Keratinocyte (primary cell): Measurements from ENCODE around the gene FBXW7. TPM values are rescaled to one million over a fixed set of nuclear protein-coding genes. Genes with fewer than 3 reads are reported as not detected.

Experiments used
- DNase-seq: peaks from one replicate; pipeline ENCODE4 v3.0.0-alpha.2; 2011; ENCODE audit warnings: low read depth, missing footprints, low spot score
- FAIRE-seq: peaks from 2 replicates; lab custom pipeline; 2011; peaks lifted over from hg19 to GRCh38; lab: Jason Lieb, UNC
- H2AFZ ChIP-seq: 2 replicates; pipeline ENCODE4 v1.6.0; 2012; ENCODE audit warnings: low read length, control low read depth, inconsistent platforms; ENCODE audit not compliant: control insufficient read depth
- H3K27ac ChIP-seq: 2 replicates; pipeline ENCODE4 v1.5.1; 2011; ENCODE audit warnings: low read length; ENCODE audit not compliant: control insufficient read depth, insufficient read depth
- H3K27me3 ChIP-seq: 3 replicates; pipeline ENCODE4 v1.6.0; 2011; ENCODE audit warnings: low read length; ENCODE audit not compliant: control insufficient read depth, insufficient read depth; ENCODE audit errors: extremely low read depth
- H3K36me3 ChIP-seq, 2 experiments: 2 replicates in 1 of 2; 3 replicates in 1 of 2; pipeline ENCODE4 v1.5.1; 2011; ENCODE audit warnings: low read length in 2 of 2, mild to moderate bottlenecking in 1 of 2; ENCODE audit not compliant: control insufficient read depth in 2 of 2, insufficient read depth in 2 of 2; ENCODE audit errors: extremely low read depth in 1 of 2
- H3K4me1 ChIP-seq: 3 replicates; pipeline ENCODE4 v1.5.1; 2011; ENCODE audit warnings: low read length; ENCODE audit not compliant: control insufficient read depth, insufficient read depth; ENCODE audit errors: extremely low read depth
- H3K4me2 ChIP-seq: 3 replicates; pipeline ENCODE4 v1.6.0; 2011; ENCODE audit warnings: low read depth, low read length; ENCODE audit not compliant: control insufficient read depth, insufficient read depth; ENCODE audit errors: extremely low read depth
- H3K4me3 ChIP-seq, 3 experiments: fragments of 200-600 bp in 1 of 3; sonication (generic) in 1 of 3; 2 replicates in 2 of 3; 3 replicates in 1 of 3; pipeline ENCODE4 v1.5.1; 2011 to 2016; ENCODE audit warnings: low read length in 3 of 3, mild to moderate bottlenecking in 3 of 3, control low read depth in 2 of 3, inconsistent platforms in 1 of 3, low read depth in 1 of 3, mixed read lengths in 1 of 3, mixed run types in 1 of 3, moderate library complexity in 1 of 3; ENCODE audit not compliant: control insufficient read depth in 2 of 3, insufficient read depth in 2 of 3; ENCODE audit errors: extremely low read depth in 1 of 3
- H3K79me2 ChIP-seq: 2 replicates; pipeline ENCODE4 v1.6.0; 2012; ENCODE audit warnings: low read length; ENCODE audit not compliant: control insufficient read depth, insufficient read depth
- H3K9ac ChIP-seq: 3 replicates; pipeline ENCODE4 v1.6.0; 2011; ENCODE audit warnings: low read length; ENCODE audit not compliant: control insufficient read depth, insufficient read depth; ENCODE audit errors: extremely low read depth
- H3K9me1 ChIP-seq: 3 replicates; pipeline ENCODE4 v1.6.0; 2011; ENCODE audit warnings: low read length; ENCODE audit not compliant: control insufficient read depth, insufficient read depth; ENCODE audit errors: extremely low read depth
- H3K9me3 ChIP-seq: 2 replicates; pipeline ENCODE4 v1.5.1; 2012; ENCODE audit warnings: low read depth, low read length; ENCODE audit not compliant: control insufficient read depth
- H4K20me1 ChIP-seq: 3 replicates; pipeline ENCODE4 v1.6.0; 2011; ENCODE audit warnings: low read length; ENCODE audit not compliant: control insufficient read depth, insufficient read depth; ENCODE audit errors: extremely low read depth
- CTCF ChIP-seq, 3 experiments: IDR thresholded peaks in 1 of 3; conservative IDR thresholded peaks in 1 of 3; optimal IDR thresholded peaks in 1 of 3; 2 replicates in 2 of 3; 3 replicates in 1 of 3; pipeline versions ENCODE3 to v1.5.1; 2011; ENCODE audit warnings: low read length in 3 of 3, mild to moderate bottlenecking in 3 of 3, moderate library complexity in 2 of 3, control low read depth in 1 of 3, inconsistent platforms in 1 of 3; ENCODE audit not compliant: insufficient read depth in 2 of 3; ENCODE audit errors: extremely low read depth in 1 of 3
- EZH2 ChIP-seq: IDR thresholded peaks from one replicate; pipeline ENCODE4 v1.6.1; 2012; ENCODE audit warnings: inconsistent platforms, mild to moderate bottlenecking, low read length, moderate library complexity
- dilution Hi-C: fragments of 300-500 bp; cut with MboI; formaldehyde crosslinking; loops from one replicate; pipeline ENCODE4 v1.7.0; 2020; ENCODE audit warnings: low sequenced_read_pairs; ENCODE audit not compliant: extremely low pct_ligation_motif_present
- polyA plus RNA-seq, 5 experiments: library from polyadenylated mRNA; depleted of rRNA in 3 of 5; stranded (reverse) in 3 of 5; stranded (forward) in 1 of 5; unstranded in 1 of 5; fragments of >200 nt; gene quantifications; 1 replicate in 1 of 5; 2 replicates in 3 of 5; 3 replicates in 1 of 5; pipeline versions ENCODE4 v1.2.1 to v1.2.3, GENCODE V29; 2011 to 2012; ENCODE audit warnings: missing spikeins in 2 of 5, low read depth in 1 of 5, low replicate concordance in 1 of 5

FBXW7 gene
- polyA plus RNA-seq, 1 donor (not counting 4 experiments of a cell fraction or from before 2014, with no cell fraction given): 39.6 TPM

GRCh38 chr4:152289541-152289940 is 246.4 kb downstream of the FBXW7 start:
- dilution Hi-C loops: no loop called here
- H3K4me2 ChIP-seq: no peak overlapping the region
- no peak overlapping the region for H2AFZ ChIP-seq
- H3K27me3 ChIP-seq: no peaks in the 10 kb centered on the region
- no peaks in the 10 kb centered on the region for H3K9me3 ChIP-seq
- H3K79me2 ChIP-seq: no peaks in the 10 kb centered on the region
- H3K9ac ChIP-seq: no peak overlapping the region
- FAIRE-seq: no peak
- DNase-seq: no peak
- no peaks in the 10 kb centered on the region for H3K36me3 ChIP-seq
- H4K20me1 ChIP-seq: no peaks in the 10 kb centered on the region
- no peak for TF ChIP-seq EZH2
- no peak for TF ChIP-seq CTCF (optimal IDR thresholded peaks at IDR 0.05 in 1 of 3, IDR thresholded peaks at IDR 0.05 in 1 of 3, conservative IDR thresholded peaks at IDR 0.05 in 1 of 3; ENCODE audit: extremely low read depth in 1 of 3, insufficient read depth in 2 of 3, low read length in 3 of 3)
- H3K27ac ChIP-seq: no peak overlapping the region
- no peak overlapping the region for H3K4me3 ChIP-seq
- no peaks in the 10 kb centered on the region for H3K9me1 ChIP-seq
- H3K4me1 ChIP-seq: no peaks in the 10 kb centered on the region

DNA sequence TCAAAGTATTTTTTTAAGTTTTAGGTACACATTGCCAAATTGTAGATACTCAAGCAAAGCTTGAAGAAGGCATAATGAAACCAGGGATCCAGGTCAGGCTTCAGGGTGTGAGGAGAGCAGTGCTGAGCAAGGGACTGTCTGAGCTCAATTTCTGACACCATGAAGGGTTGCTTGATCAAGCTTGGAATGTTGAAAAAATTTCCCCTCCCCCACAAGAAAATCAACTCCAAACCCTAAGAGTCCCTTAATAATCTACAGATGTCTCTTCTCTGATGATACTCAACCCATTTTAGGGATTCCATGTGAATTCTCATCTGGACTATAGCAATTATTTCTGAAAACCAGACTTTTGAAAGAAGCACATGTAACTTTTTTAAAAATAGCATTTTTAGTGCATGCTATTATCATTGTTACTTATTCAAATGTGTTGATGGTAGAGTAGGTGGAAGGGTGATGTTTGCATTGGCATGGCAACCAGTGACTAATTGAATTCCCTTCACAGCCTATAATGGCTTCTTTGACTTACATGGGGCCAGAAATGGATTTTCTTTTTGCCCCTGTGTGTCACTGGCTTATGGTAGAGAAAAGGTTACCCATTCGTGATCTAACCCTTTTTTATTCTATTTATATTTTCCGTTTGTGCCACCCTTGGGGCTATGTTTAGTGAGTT is 252.0 kb downstream of the FBXW7 start:
- FAIRE-seq (no peak), DNase-seq (no peak)
- dilution Hi-C loops: no loop called here

More for the DNA sequence above, 252.0 kb downstream of the FBXW7 start:
- H3K9me3 ChIP-seq: no peaks in the 10 kb centered on the region
- no peak overlapping the region for H3K9ac ChIP-seq
- H3K4me2 ChIP-seq: no peak overlapping the region
- H3K27ac ChIP-seq: no peak overlapping the region
- H3K79me2 ChIP-seq: no peaks in the 10 kb centered on the region
- H2AFZ ChIP-seq: no peak overlapping the region
- no peaks in the 10 kb centered on the region for H3K27me3 ChIP-seq
- H3K9me1 ChIP-seq: no peaks in the 10 kb centered on the region
- no peaks in the 10 kb centered on the region for H3K36me3 ChIP-seq
- TF ChIP-seq CTCF (optimal IDR thresholded peaks at IDR 0.05 in 1 of 3, IDR thresholded peaks at IDR 0.05 in 1 of 3, conservative IDR thresholded peaks at IDR 0.05 in 1 of 3; ENCODE audit: extremely low read depth in 1 of 3, insufficient read depth in 2 of 3, low read length in 3 of 3) (no peak), EZH2 (no peak)
- no peaks in the 10 kb centered on the region for H4K20me1 ChIP-seq
- no peak overlapping the region for H3K4me3 ChIP-seq
- peaks cover 6% of the 10 kb centered on the region for H3K4me1 ChIP-seq
